GM21423 (cell line): ENCODE data around the gene GLYR1.

Experiments used
- ATAC-seq: cut with Tn5 transposase; IDR thresholded peaks from one replicate; pipeline ENCODE4 v1.9.1; 2021; ENCODE audit warnings: mild to moderate bottlenecking, moderate library complexity; ENCODE audit not compliant: unreplicated experiment

The GLYR1 gene

DNA sequence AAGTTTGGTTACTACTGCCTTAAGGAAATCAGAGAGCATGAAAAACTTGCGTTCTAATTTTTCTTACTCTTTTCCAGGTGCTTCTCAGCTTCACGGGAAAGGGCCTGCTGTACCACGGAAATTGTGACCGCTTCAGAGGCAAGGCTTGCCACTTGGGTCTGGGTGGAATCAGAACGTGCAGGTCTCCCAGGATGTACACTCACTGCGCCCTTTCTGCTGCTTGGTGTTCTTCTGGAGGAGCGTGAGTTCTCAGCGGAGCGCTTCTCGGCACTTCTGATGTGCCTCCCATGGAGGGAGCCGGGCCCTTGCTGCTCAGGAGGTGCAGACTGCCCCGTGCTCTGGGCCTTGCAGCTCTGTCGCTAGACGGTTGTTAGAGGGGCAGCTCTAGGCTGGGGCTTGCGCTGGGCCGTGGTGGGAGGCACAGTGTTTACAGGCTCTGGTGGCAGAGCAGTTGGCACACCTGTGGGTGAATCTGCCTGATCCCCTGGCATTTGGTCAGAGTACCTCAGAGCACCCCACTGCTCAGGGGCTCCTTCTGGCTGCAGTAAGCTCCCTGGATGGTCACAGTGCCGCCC is 33.0 kb upstream of the GLYR1 start:
- ATAC-seq = no peak

DNA sequence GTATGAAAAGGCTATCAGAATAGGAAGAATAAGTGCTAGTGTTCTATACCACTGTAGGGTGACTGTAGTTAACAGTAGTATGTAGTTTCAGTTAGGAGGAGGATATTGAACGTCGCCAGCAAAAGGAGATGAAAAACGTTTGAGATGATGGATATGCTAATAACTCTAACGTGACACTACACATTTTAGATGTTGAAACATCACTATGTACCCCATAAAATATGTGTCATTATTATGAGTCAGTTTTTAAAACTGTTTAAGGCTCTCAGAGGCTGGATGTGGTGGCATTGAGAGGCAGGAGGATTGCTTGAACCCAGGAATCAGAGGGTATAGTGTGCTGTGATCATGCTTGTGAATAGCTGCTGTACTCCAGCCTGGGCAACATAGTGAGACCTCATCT is 32.0 kb upstream of the GLYR1 start:
- ATAC-seq = no peak

DNA sequence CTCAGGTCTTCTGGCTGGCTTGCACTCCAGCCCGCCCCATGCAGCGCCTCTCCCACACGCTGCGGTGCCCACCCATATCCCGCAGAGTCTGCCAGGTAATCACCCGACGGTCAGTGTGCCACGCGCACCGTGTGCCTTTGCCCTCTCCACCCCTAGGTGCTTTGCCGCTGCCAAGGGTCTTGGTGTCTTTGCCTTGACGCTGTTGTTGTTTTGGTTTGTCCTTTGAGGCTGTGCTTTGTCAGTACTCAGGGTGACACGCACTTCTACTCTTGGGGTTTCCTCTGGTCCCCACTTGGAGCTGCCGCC is 30.2 kb upstream of the GLYR1 start:
- no peak for ATAC-seq

DNA sequence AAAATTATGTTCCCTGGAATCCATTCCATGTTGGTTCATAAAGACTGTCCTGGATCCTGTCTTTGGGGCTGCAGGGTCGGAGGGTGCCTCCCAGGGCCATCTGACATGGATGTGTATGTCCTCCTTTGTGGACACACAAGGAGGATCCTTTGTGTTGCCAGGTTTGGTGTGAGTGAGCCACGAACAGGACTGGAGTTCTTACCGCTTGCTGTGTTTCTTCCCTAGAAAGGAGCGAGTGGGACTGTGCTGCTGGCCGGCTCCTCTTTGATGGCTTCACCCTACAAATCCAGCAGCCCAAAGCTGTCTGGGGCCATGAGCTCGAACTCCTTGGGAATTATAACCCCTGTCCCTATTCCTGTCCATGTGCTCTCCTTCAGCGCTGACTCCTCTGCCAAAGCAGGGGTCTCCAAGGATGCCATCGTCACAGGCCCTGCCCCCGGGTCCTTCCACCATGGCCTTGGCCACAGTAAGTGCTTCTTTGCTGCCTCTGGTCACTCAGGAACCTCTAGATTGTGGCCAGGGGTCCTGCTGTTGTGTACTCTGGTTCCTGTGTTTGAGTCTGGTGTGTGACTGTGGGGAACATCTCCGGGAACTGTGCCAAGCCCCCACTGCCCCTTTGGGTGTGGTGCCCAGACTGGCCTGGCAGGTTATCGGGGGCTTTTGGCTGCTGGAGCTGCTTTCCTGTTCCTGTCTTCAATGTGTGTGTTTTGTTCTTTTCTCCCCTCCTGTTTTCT is 29.7 kb upstream of the GLYR1 start:
- no peak for ATAC-seq

DNA sequence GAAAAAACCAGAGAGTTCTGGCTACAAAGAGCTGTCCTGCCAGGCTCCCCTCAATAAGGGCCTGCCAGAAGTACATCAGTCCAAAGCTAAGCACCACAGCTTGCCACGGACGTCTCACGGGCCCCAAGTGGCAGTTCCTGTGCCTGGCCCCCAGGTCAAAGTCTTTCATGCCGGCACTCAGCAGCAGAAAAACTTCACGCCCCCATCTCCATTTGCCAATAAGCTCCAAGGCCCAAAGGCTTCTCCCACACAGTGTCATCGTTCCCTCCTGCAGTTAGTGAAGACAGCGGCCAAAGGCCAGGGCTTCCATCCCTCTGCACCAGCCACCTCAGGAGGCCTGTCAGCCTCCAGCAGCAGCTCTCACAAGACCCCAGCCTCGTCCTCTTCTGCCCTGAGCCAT is 27.6 kb upstream of the GLYR1 start:
- ATAC-seq = no peak

DNA sequence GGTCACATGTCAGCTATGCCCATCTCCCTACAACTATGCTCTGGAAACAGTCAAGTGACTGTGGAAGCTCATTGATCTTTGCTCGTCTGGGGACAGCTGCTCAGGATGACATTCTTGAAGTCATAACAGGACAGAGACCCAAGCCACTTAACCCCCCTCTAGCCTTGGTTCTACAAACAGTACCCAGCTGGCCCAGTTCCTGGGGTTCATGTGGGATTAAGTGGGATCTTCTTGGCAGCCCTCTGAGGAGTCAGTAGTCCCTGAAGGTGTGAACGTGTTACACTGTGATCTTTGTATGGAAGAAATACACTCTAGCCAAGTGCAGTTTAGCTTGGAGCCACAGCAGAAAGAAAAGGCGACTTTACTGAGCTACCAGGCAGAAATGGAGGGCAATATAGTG is 26.0 kb upstream of the GLYR1 start:
- ATAC-seq = no peak

DNA sequence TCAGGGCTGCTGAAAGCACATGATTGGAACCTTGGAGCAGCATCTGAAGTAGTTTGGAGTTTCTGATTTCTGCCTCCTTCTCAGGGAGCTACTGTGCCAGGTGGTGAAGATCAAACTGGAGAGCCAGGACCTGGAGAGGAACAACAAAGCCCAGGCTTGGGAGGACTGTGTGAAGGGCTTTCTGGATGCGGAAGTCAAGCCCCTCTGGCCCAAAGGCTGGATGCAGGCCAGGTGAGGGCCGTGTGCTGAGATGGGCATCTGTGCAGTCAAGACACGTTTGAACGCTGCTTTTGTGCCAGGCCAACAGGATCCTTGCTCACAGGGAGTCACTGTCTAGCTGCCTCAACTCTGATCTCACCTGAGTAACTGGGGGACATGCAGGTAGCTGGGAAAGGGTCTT is 24.0 kb upstream of the GLYR1 start:
- no peak for ATAC-seq

DNA sequence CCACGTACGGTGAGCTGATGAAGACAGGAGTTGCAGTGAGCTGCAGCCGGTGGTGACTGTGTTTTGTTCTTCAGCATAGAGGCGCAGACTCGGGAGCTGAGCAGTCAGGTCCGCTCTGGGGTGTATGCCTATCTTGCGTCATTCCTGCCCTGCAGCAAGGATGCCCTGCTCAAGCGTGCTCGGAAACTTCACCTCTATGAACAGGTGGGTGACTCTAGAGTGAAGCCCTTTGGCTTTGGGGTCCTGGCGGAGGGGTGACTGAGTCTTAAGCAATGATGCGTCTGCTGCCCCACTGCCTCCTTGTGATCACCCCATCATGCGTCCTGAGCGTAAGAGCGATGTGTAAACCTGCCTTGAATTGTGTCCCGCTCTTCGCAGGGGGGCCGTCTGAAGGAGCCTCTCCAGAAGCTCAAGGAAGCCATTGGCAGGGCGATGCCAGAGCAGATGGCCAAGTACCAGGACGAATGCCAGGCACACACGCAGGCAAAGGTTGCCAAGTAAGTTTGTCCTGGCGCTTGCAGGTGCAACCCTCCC is 23.1 kb upstream of the GLYR1 start:
- ATAC-seq = no peak

DNA sequence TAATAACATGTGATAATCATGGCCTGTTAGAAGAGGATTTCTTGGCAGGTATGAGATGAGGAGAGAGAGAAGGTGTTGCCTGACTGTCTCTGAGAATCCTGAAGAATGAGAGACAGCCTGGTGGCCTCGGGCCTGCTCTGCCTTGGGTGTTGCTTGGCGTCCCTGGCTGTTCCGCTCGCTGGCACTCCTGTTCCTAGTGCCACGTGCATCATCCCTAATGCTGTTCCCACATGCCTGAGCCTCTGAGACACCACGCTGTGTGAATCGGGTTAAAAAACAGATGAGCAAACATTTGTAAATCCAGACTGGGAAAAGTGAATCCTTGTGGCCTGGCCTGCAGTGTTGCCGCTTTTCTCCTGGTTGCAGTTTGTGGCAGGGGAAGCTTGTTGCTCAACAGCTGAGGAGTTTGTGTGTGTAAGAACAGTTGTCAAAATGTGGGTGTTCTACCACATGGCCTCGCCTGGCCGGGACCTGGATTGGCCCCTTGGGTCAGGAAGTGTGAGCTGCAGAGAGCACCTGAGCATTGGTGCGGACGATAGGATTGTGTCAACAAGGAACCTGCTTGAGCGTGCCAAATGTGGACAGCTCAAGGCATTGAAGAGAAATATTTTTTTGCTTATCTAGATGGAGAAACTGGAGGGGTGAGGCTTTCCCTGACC is 22.2 kb upstream of the GLYR1 start:
- ATAC-seq = no peak

DNA sequence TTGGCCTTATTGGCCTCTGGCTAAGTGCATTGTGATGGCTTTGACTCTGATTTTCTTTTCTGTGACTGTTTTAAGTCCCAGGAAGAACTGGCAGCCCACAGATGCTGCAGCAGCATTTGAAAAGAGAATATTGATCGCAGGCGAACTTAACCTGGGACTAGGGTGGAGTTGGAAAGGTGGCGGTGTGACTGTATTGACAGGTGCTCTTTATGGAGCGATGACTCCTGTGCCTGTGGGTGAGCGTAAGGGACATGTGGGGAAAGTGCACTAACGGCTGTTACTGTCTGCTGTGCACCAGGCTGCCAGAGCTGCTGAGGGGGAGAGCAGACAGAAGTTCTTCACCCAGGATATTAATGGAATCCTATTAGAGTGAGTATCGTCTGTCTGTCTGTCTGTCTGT is 21.4 kb upstream of the GLYR1 start:
- ATAC-seq = no peak

DNA sequence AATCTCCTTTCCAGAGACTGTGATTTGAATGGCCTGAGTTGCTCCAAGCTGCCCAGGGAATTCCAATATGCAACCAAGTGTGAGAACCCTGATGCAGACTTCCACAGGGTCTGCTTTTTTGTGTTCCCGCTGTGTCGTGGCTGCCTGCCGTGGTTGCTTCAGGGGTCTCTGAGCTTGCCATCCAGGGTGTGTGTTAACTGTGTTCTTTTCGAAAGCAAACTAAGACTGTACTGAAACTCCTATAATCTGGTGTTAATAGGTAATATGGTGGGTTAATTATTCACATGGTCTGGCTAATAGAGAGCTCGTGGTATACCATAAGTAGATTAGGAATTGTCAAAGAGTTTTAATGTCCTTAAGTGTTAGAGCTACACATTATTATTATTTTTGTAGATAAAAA is 20.9 kb upstream of the GLYR1 start:
- peak; percentile 67 for ATAC-seq

DNA sequence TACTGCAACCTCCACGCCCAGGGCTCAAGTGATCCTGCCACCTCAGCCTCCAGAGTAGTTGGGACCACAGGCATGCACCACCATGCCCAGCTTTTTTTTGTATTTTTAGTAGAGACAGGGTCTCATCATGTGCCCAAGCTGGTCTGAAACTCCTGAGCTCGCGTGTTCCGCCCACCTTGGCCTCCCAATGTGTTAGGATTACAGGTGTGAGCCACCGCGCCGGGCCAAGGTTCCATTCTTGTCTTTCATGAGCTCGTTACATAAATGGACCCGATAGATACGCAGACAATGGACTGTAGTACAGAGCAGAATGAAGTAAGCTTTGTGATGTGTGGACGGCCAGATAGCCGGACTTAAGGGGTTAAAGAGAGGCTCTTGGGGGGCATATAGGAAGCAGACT is 19.5 kb upstream of the GLYR1 start:
- ATAC-seq = no peak

DNA sequence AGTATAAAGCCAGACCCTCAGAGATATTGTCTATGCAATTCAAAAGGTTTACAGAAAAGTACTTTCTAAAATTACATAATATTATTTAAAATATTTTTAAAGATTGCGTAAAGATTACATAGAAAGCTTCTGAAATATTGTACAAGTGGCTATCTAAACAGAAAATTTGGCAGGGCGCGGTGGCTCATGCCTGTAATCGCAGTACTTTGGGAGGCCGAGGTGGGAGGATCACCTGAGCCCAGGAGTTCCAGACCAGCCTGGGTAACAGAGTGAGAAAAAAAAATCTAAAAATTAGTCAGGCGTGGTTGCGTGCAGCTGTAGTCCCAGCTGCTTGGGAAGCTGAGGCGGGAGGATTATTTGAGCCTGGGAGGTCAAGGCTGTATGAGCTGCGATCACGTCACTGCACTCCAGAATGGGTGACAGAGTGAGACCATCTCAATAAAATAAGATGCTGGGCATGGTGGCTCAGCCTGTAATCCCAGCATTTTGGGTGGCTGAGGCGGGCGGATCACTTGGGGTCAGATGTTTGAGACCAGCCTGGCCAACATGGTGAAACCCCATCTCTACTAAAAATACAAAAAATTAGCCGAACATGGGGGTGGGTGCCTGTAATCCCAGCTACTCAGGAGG is 18.3 kb upstream of the GLYR1 start:
- no peak for ATAC-seq

DNA sequence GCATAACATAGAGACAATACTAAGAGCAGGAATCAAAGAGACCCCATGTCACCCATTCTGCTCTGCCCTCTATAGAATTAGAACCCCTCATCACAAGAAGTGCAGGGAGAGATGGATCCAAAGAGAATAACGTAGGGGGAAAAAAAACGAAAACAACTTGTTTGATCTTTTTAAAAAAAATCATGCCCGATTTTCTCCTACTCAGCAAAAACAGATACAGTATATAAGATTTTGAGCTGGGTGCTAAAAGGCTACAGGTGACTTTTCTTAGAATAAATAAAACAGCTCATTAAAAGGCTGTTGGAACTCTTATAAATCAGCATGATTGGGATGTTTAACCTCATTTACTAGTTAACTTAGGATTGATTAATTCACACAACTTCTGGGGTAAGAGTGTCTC is 17.6 kb upstream of the GLYR1 start:
- no peak for ATAC-seq

DNA sequence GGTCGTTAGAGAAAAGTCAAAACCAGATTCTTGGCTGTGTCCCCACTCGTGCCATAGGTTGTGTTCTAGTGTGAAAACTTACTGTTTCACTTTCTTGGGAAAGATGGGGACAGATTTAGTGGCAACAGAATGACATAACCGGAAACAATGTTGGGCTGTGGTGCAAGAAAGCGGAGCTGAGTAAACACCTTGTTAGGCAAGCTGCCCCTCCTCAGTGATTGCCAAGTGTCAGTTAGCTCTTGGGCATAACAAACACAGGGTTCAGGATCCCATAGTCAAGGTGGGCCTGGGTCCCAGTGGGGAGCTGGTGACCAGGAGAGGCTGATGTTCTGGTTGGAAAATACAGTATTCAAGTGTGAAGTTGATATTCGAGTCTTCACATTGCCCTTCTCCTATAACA is 15.6 kb upstream of the GLYR1 start:
- ATAC-seq = no peak

DNA sequence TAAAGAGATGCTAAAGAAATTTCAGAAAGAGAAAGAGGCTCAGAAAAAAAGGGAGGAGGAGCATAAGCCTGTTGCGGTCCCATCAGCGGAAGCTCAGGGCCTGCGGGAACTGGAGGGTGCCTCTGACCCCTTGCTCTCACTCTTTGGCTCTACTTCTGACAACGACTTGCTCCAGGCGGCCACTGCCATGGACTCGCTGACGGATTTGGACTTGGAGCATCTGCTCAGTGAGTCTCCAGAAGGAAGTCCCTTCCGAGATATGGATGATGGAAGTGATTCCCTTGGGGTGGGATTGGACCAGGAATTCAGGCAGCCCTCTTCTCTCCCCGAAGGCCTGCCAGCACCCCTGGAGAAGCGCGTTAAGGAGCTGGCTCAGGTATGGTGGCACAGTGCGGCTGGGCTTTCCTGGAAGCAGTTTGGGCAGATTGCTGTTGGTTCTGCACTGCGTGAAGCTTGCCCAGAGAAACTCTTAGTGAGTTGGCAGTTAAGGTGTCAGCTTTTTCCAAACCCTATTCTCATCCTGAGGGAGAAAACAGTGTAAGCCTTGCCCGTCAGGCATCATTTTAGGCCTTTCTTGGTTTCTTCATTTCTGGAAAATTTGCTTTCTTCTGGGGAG is 13.7 kb upstream of the GLYR1 start:
- ATAC-seq = no peak

DNA sequence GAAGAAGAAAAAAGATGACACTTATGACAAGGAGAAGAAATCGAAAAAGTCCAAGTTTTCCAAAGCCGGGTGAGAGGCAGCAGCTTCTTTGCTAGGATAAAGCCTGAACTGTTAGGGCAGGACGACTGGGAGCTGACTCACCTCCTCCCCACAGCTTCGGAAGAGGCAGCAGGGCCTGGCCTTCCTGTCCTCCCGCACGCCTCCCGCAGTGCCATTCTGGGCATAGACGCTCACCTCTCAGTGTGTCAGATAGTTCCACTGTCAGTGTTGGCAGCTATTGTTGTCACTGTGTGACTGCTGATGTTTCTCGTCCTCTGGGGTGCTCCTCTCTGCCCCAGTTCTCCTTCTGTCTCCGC is 12.8 kb upstream of the GLYR1 start:
- ATAC-seq = no peak

DNA sequence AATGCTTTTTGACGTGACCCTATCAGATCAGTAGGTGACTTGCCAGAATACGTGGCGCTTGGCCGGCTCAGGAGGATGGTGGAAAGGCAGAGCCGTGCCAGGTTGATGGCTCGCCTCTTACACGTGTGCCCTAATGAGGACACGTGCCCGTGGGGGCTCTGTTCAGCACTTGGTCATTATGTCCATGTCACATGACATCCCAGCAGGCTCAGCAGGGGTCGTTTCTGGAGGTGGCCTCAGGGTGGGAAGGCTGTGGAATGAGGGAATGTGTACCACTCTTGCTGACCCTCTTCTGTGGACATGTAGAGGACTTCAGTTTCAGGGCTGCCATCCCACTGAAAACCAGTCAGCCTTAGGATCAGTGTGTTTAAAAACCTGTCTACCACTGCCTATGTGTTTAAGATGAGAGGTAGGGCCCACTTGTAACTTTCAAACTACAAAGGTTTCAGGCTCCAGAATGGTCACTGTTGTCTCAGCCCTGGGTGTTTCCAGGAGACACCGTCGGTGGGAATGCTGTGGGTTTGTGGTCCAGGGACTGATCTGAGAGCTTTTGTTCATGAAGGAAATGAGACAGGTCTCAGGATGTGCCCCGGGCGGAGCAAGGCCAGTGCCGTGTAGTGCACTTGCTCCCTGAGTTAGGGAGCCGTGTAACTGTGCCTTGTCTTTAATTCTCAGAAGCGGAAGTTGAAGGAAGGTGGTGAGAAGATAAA is 12.3 kb upstream of the GLYR1 start:
- ATAC-seq = no peak

DNA sequence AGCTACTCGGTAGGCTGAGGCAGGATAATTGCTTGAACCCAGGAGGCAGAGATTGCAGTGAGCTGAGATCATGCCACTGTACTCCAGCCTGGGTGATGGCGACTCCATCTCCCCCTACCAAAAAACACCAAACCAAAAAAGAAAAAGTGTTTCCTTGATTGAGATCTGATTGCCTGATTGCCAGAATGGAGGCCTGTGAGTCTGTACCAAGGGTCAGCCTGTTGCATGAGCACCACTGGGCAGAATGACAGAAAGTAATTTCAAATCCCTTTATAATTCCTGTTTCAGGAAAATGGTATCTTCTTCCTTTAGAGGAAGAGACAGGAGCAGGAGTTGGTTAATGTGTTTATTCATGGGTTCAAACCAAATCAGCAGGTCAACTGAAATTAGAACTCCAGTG is 8.7 kb upstream of the GLYR1 start:
- ATAC-seq = no peak

DNA sequence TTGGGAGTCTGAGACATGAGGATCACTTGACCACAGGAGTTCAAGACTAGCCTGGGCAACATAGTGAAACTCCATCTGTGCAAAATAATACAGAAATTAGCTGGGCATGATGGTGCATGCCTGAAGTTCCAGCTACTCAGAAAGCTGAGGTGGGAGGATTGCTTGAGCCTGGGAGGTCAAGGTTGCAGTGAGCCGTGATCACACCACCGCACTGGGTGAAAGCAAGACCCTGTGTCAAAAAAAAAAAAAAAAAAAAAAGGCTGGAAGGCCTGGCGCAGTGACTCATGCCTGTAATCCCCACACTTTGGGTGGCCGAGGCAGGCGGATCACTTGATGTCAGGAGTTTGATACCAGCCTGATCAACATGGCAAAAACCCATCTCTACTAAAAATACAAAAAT is 8.3 kb upstream of the GLYR1 start:
- ATAC-seq = no peak

DNA sequence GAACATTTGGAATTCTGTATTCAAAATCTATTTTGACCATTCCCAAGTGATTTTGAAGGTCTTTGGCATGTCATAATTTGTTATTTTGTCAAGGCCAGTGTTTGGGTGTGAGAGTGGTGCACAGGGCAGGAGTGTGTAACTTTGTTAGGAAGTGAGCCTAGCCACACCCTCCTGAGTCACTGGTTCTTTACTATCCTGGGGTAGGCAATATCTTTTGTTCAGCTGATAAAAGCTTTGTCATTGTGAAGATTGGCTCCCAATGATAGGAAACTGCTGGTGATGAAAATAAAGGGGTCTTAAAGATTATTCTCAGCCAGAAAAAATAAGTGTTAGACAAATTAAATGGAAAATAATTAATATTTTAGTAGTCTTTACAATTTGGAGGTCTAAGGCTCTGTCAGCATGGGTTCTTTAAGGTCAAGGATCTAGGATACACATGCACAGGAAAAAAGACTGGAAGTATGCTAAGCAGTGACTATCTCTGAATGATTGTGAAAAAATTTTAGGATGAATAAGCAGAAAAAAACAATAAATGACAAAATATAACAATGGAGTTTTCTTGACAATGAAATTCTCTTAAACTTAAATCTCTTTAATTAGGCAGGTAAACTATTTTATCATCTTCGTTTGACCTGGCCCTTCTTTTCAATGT is 5.3 kb upstream of the GLYR1 start:
- no peak for ATAC-seq
